GM12801 (cell line): ENCODE data around the gene SMARCA4.

Source experiments
- CTCF ChIP-seq: IDR thresholded peaks from one replicate; pipeline ENCODE4 v1.5.1; 2011; ENCODE audit warnings: control low read depth; ENCODE audit not compliant: insufficient read length; ENCODE audit errors: extremely low read depth

The SMARCA4 gene

GRCh38 chr19:10919352-10920287, 41.2 kb upstream of the SMARCA4 start:
- no peak for TF ChIP-seq CTCF

DNA sequence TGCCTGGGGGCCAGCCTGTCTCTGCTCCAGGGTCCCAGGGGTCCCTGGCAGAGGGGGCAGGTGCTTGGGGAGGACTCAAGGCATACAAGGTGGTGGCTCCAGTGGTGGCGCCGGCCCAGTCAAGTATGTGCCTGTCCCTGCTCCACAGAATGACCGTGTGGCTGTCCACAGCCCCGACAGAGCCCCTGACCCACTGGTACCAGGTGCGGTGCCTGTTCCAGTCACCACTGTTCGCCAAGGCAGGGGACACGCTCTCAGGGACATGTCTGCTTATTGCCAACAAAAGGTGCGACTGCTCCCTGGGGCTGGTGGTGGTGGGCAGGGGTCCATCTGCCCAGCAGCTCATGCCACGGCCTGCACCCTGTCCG, 40.6 kb upstream of the SMARCA4 start:
- TF ChIP-seq CTCF: no peak

DNA sequence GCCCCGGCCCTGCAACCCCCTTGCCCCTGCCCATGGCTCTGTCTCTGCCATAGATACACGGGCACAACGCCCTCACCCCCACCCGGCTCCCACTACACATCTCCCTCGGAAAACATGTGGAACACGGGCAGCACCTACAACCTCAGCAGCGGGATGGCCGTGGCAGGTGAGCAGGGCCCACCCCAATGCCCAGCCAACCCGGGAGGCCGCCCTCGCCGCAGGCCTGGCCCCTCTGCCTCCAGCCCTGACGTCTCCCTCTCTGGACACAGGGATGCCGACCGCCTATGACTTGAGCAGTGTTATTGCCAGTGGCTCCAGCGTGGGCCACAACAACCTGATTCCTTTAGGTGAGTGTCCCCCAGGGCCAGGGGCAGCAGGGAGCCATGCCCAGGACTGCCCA, 40.0 kb upstream of the SMARCA4 start:
- TF ChIP-seq CTCF: no peak

GRCh38 chr19:10921199-10921909, 39.5 kb upstream of the SMARCA4 start:
- no peak for TF ChIP-seq CTCF

GRCh38 chr19:10921910-10922637, 38.8 kb upstream of the SMARCA4 start:
- no peak for TF ChIP-seq CTCF

GRCh38 chr19:10922638-10923014, 38.2 kb upstream of the SMARCA4 start:
- TF ChIP-seq CTCF: no peak
